Stimulated activated CD8-positive, alpha-beta memory T cell treated with anti-CD3 and anti-CD28 coated beads, Interleukin-15, amount 100 ng/mL, for 1 hour (primary cell): Measurements from ENCODE around the gene KCNC3.

ENCODE experiments used
- DNase-seq: peaks from one replicate; pipeline ENCODE4 v3.0.0-alpha.2; 2020; ENCODE audit warnings: low read depth

Gene KCNC3

GRCh38 chr19:50311723-50312635 lies 17.2 kb downstream of the KCNC3 start:
- DNase-seq: no peak

- no peak for DNase-seq
These were observed 18.3 kb downstream of the KCNC3 start for GRCh38 chr19:50310759-50311465.

- DNase-seq: no peak
These were observed 19.6 kb downstream of the KCNC3 start for GRCh38 chr19:50309396-50310125.

GRCh38 chr19:50308991-50309390 lies 20.2 kb downstream of the KCNC3 start:
- DNase-seq: no peak

GRCh38 chr19:50303558-50303957 lies 25.6 kb downstream of the KCNC3 start:
- DNase-seq: no peak

- DNase-seq: no peak
These were observed 27.6 kb downstream of the KCNC3 start for GRCh38 chr19:50301607-50301971.

GRCh38 chr19:50300814-50301606 lies 28.2 kb downstream of the KCNC3 start:
- DNase-seq: no peak

GRCh38 chr19:50300051-50300450 lies 29.1 kb downstream of the KCNC3 start:
- DNase-seq: no peak

- no peak for DNase-seq
These were observed 35.7 kb downstream of the KCNC3 start for GRCh38 chr19:50293263-50294004.

GRCh38 chr19:50292216-50292827 lies 36.9 kb downstream of the KCNC3 start:
- no peak for DNase-seq

- DNase-seq: no peak
These were observed 38.4 kb downstream of the KCNC3 start for GRCh38 chr19:50290775-50291174.

GRCh38 chr19:50290011-50290410 lies 39.2 kb downstream of the KCNC3 start:
- no peak for DNase-seq

GRCh38 chr19:50288954-50289353 lies 40.2 kb downstream of the KCNC3 start:
- DNase-seq: no peak

- no peak for DNase-seq
These were observed 41.8 kb downstream of the KCNC3 start for GRCh38 chr19:50287331-50287730.

- DNase-seq: no peak
These were observed 42.7 kb downstream of the KCNC3 start for GRCh38 chr19:50286443-50286842.

GRCh38 chr19:50285833-50286232 lies 43.3 kb downstream of the KCNC3 start:
- no peak for DNase-seq

- DNase-seq: no peak
These were observed 47.7 kb downstream of the KCNC3 start for GRCh38 chr19:50281491-50281890.

- no peak for DNase-seq
These were observed 48.2 kb downstream of the KCNC3 start for GRCh38 chr19:50280983-50281382.

GRCh38 chr19:50280074-50280473 lies 49.1 kb downstream of the KCNC3 start:
- no peak for DNase-seq

GRCh38 chr19:50277966-50278580 lies 51.1 kb downstream of the KCNC3 start:
- DNase-seq: no peak
